ENCODE results near the gene SNX5.

The SNX5 gene

DNA sequence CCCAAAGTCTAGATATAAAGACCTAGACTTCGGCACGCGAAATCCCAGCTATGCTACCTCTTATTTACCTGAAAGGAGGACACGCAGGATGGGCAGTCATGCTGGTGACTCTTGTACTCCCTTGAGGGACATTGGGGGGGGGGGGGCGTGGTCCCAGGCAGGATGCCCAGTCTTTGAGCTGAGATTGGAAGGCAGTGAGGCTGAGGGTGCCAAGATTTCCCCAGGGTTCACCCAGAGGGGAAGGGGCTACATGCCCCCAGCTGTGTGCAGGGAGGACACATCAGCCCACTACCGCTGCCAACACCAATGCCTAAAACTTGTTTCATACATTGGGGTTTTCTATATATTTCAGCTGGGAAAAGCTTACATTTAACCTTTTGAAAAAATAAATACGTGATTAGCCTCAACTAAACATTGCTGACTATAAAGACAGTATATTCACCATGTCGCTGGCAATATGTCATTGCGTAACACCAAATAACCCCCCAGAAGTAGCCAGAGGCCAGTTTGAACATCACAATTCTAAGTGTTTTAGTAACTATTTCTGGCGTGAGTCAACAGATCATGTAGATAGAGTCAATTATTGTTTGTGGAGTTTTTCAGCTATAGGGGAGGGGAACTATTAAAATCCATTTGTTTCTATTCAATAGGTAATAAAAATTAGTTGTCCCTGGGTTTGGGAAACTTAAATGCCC lies 21.8 kb upstream of the SNX5 start:
- H3K27ac ChIP-seq: peak overlapping the region; percentile 97
- TF ChIP-seq, protein P1, sequence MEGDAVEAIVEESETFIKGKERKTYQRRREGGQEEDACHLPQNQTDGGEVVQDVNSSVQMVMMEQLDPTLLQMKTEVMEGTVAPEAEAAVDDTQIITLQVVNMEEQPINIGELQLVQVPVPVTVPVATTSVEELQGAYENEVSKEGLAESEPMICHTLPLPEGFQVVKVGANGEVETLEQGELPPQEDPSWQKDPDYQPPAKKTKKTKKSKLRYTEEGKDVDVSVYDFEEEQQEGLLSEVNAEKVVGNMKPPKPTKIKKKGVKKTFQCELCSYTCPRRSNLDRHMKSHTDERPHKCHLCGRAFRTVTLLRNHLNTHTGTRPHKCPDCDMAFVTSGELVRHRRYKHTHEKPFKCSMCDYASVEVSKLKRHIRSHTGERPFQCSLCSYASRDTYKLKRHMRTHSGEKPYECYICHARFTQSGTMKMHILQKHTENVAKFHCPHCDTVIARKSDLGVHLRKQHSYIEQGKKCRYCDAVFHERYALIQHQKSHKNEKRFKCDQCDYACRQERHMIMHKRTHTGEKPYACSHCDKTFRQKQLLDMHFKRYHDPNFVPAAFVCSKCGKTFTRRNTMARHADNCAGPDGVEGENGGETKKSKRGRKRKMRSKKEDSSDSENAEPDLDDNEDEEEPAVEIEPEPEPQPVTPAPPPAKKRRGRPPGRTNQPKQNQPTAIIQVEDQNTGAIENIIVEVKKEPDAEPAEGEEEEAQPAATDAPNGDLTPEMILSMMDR (conservative IDR thresholded peaks at IDR 0.05): no peak

DNA sequence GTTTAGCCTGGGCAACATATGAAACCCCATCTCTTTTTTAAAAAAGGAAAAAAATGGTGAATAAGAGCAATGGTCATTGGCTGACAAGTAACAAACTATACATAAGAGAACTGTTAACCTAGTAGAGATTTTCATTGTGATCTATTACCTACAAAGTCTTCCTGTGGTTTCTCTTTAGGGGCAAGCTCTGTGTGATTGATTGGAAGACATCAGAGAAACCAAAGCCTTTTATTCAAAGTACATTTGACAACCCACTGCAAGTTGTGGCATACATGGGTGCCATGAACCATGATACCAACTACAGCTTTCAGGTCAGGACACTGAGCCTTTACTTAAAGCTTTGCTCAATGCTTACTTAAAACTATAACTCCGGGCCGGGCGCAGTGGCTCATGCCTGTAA lies 19.4 kb upstream of the SNX5 start:
- TF ChIP-seq, protein P1 (conservative IDR thresholded peaks at IDR 0.05): no peak
- H3K27ac ChIP-seq: peak overlapping the region; percentile 97

DNA sequence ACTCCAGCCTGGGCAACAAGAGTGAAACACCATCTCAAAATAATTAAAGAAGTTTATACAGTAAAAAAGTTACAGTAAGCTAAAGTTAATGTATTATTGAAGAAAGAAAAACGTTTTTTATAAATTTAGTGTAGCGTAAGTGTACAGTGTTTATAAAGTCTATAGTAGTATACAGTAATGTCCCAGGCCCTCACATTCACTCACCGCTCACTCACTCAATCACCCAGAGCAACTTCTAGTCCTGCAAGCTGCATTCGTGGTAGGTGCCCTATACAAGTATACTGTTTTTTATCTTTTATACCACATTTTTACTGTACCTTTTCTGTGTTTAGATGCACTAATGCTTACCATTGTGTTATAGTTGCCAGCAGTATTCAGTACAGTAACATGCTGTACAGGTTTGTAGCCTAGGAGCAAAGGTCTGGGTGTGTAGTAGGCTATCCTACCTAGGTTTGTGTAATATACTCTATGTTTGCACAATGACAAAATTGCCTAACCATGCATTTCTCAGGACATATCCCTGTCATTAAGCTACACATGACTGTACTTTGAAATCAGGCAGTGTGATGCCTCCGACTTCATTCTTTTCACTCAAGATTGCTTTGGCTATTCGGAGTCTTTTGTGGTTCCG lies 16.9 kb upstream of the SNX5 start:
- no peak overlapping the region for H3K27ac ChIP-seq
- TF ChIP-seq, protein P1 (conservative IDR thresholded peaks at IDR 0.05): no peak

- TF ChIP-seq, protein P1 (conservative IDR thresholded peaks at IDR 0.05): no peak
- H3K27ac ChIP-seq: no peak overlapping the region
These were observed 7.7 kb upstream of the SNX5 start for GRCh38 chr20:17976305-17976704.

DNA sequence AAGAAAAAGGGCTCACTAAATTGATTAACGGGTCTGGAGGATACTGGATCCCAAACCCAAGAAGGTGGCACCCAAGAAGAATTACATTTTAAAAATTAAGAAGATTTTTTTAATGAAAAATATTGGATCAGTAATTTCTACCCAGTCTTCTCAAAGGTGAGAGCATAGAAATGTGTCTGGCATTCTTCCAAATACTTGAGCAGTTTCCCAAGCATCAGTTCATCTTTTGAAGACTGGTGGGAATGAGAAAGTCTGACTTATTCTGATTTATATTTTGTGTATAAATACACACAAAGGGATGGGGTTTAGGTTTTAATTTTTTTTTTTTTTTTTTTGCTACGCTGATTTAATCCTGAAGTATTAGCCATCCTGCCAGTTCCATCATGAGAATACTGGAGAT lies 3.5 kb upstream of the SNX5 start:
- H3K27ac ChIP-seq: peak overlapping the region; percentile 100
- TF ChIP-seq, protein P1 (conservative IDR thresholded peaks at IDR 0.05): no peak

DNA sequence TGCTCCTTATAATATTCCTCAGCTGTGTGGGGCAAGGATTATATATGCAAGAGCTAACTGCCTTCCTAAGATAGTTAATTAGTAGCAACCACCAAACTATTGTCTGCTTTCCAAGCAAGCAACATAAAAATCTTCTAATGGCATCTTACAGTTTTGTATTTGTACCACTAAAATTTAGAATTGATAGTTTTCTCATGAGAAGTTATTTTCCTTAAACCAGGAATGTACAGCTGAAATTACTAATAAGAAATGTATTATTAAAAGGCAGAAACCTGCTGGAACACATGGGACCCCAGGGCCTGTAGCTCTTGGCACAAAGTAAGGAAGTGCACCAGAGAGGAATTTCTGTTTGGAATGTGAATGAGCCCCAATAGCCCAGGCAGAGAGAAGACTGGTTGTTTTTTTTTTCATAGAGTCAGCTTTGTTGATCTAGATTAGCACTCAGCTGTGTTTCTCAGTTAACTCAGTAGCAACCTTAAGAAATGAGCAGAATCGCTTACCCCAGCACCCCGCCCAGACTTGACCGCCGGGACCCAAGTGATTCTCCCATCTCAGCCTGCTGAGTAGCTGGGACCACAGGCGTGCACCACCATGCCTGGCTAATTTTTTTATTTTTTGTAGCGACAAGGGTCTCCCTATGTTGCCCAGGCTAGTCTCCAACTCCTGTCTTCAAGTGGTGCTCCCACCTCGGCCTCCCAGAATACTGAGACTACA lies 2.9 kb upstream of the SNX5 start:
- H3K27ac ChIP-seq: peak overlapping the region; percentile 100
- TF ChIP-seq, protein P1 (conservative IDR thresholded peaks at IDR 0.05): no peak

- TF ChIP-seq, protein P1 (conservative IDR thresholded peaks at IDR 0.05): no peak
- peak overlapping the region; percentile 100 for H3K27ac ChIP-seq
These were observed 1.4 kb upstream of the SNX5 start for GRCh38 chr20:17969884-17970409.
